LNCaP clone FGC (cell line): ENCODE measurements around the gene LRRC49.

Experiments used
- DNase-seq: peaks from one replicate; pipeline ENCODE4 v3.0.0-alpha.2; 2011; ENCODE audit warnings: low read depth
- H3K4me3 ChIP-seq: 2 replicates; pipeline ENCODE4 v1.5.1; 2011; ENCODE audit warnings: mild to moderate bottlenecking, low read depth, low read length, control low read depth
- CTCF ChIP-seq: IDR thresholded peaks from 2 replicates; pipeline ENCODE4 v1.5.1; 2012; ENCODE audit warnings: mild to moderate bottlenecking; ENCODE audit not compliant: control insufficient read depth, insufficient read depth; ENCODE audit errors: extremely low read depth

LRRC49 gene

GRCh38 chr15:71052356-71052755, 159.7 kb downstream of the LRRC49 start:
- no peak overlapping the region for H3K4me3 ChIP-seq
- DNase-seq, result no peak
- no peak for TF ChIP-seq CTCF

DNA sequence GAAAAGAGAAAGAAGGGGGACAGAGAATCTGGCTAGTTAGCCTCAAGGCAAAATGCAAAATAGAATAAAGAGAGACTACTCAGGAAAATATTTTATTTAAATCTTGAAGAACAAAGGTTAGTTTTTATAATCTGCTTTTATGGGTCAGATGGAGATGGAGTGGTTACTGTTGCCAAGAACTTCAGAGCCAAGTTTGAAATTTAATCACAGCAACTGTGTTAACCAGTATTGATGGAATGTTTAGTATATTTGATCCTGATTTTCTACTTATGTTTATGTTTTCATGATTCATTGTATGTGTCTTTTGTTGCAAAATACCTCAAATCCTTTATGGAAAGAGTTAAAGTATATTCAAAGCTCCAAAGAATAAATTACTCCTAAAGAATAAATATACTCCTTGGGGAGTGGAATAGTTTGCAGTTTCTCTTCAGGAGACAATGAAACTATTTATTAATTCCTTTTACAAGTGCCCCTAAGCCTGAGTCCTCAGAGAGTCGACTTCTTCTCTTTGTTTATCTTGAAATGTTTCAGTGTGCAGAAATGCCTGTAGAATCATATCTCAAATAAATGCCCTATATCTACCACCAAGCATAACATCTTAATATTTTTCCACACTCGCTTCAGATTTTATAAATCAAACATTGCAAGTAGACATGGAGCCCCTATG, 161.8 kb downstream of the LRRC49 start:
- DNase-seq, result no peak
- no peak for TF ChIP-seq CTCF

DNA sequence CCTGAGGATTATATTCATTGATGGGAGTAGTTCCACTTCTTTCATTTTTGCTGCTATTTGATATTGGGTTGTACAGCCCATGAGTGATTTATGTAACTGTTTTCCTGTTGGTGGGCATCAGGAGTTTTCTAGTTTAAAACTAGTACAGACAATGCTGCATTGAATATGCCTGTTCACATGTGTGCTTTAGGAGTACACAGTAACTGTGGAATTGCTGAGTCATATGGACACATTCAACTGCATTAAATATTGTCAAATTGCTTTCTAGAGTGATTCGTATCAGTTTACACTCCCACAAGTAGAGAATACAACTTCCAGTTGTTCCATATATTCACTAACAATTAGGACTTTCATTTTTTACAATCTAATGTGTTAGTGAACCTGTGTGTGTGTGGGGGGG, 162.8 kb downstream of the LRRC49 start:
- no peak for TF ChIP-seq CTCF
- DNase-seq, result no peak
- H3K4me3 ChIP-seq, result no peak overlapping the region

More for the DNA sequence above, 161.8 kb downstream of the LRRC49 start:
- H3K4me3 ChIP-seq, result no peak overlapping the region

GRCh38 chr15:71056111-71056510, 163.5 kb downstream of the LRRC49 start:
- no peak for DNase-seq
- H3K4me3 ChIP-seq, result no peak overlapping the region
- no peak for TF ChIP-seq CTCF

GRCh38 chr15:71057143-71057542, 164.5 kb downstream of the LRRC49 start:
- TF ChIP-seq CTCF, result no peak
- no peak for DNase-seq
- H3K4me3 ChIP-seq, result no peak overlapping the region

GRCh38 chr15:71057581-71057980, 165.0 kb downstream of the LRRC49 start:
- H3K4me3 ChIP-seq, result no peak overlapping the region
- no peak for DNase-seq
- TF ChIP-seq CTCF, result no peak

- H3K4me3 ChIP-seq, result no peak overlapping the region
- no peak for DNase-seq
- TF ChIP-seq CTCF, result no peak
Measured at GRCh38 chr15:71060983-71061382, 168.4 kb downstream of the LRRC49 start.
